K562 (cell line): ENCODE data around the gene CEP57. TPM values are rescaled to one million over a fixed set of nuclear protein-coding genes. Genes with fewer than 3 reads are reported as not detected.
A peak's percentile ranks its signal among the peaks of the same experiment; 100 is the strongest.
"Not testable (repeated sequence)": the region's sequence is repeated elsewhere in the genome, so short reads cannot be mapped to it uniquely, and the experiment has no call there.

Experiments used
- ATAC-seq: fragments of 200-7000 bp; cut with Tn5 transposase; 3 replicates; pipeline ENCODE4 v1.9.1; 2020; ENCODE audit warnings: moderate library complexity
- BruUV-seq: library from RNA; stranded (reverse); fragments of 400-500 nt; replicated peaks from 2 replicates; lab custom pipeline; 2021; lab: Mats Ljungman, UMichigan
- CTCF ChIA-PET: fragments of 300-600 bp; formaldehyde crosslinking; extraction: SDS; loops from one replicate; lab custom pipeline; 2021; ENCODE audit warnings: low intra/inter-chr PET ratio; lab: Yijun Ruan, JAX
- POLR2A ChIA-PET: fragments of 300-600, 350-650 bp; sonication (Branson Sonifier 250); formaldehyde crosslinking; extraction: SDS; loops from one replicate; lab custom pipeline; 2021; ENCODE audit warnings: antibody characterized with exemption, inconsistent platforms; lab: Yijun Ruan, JAX
- DNase-seq, 4 experiments: peaks; one replicate each; pipeline versions ENCODE4 v3.0.0 to v3.0.0-alpha.2; 2011 to 2018; ENCODE audit warnings: low spot score in 3 of 4, mixed read lengths in 3 of 4; ENCODE audit errors: extremely low read depth in 1 of 4
- FAIRE-seq: peaks from 2 replicates; lab custom pipeline; 2011; peaks lifted over from hg19 to GRCh38; lab: Jason Lieb, UNC
- H2AFZ ChIP-seq: 2 replicates; pipeline ENCODE4 v1.6.0; 2011; ENCODE audit warnings: low read depth, low read length, control low read depth, inconsistent platforms
- H3K27ac ChIP-seq: fragments of 200-600 bp; 3 replicates; pipeline ENCODE4 v1.8.0; 2011; ENCODE audit warnings: low read depth, mild to moderate bottlenecking, control low read depth, inconsistent platforms, low read length, moderate library complexity, mixed read lengths; ENCODE audit errors: extremely low read depth
- H3K27me3 ChIP-seq, 2 experiments: fragments of 300-600 bp in 1 of 2; 2 replicates in 1 of 2; 3 replicates in 1 of 2; pipeline versions ENCODE4 v1.6.0 to v1.8.0; 2011; ENCODE audit warnings: inconsistent platforms in 2 of 2, low read length in 2 of 2, mild to moderate bottlenecking in 1 of 2, mixed read lengths in 1 of 2, moderate library complexity in 1 of 2; ENCODE audit not compliant: control insufficient read depth in 2 of 2, insufficient read depth in 2 of 2
- H3K36me3 ChIP-seq: fragments of 300-600 bp; 3 replicates; pipeline ENCODE4 v1.8.0; 2011; ENCODE audit warnings: mild to moderate bottlenecking, low read length, inconsistent platforms; ENCODE audit not compliant: control insufficient read depth, insufficient read depth
- H3K4me1 ChIP-seq, 2 experiments: fragments of 200-600 bp in 1 of 2; replicated peaks in 1 of 2; 2 replicates in 1 of 2; 3 replicates in 1 of 2; pipeline versions ENCODE4 v1.5.1 to v1.8.0; 2011; ENCODE audit warnings: inconsistent platforms in 2 of 2, low read length in 2 of 2, mild to moderate bottlenecking in 1 of 2, mixed read lengths in 1 of 2, moderate library complexity in 1 of 2; ENCODE audit not compliant: control insufficient read depth in 2 of 2, insufficient read depth in 2 of 2
- H3K4me2 ChIP-seq: 2 replicates; pipeline ENCODE4 v1.6.1; 2011; ENCODE audit warnings: low read length, control low read depth, inconsistent platforms, mixed read lengths; ENCODE audit not compliant: insufficient read depth
- H3K4me3 ChIP-seq: fragments of 200-600 bp; sonication (generic), shearing (Covaris generic); 2 replicates; pipeline ENCODE4 v1.5.1; 2016; ENCODE audit warnings: control low read depth, inconsistent platforms
- H3K79me2 ChIP-seq: fragments of 200-600 bp; 3 replicates; pipeline ENCODE4 v1.8.0; 2011; ENCODE audit warnings: low read length, inconsistent platforms; ENCODE audit not compliant: control insufficient read depth, insufficient read depth
- H3K9ac ChIP-seq, 2 experiments: 2 replicates each; pipeline versions ENCODE4 v1.6.0 to v1.6.1; 2011; ENCODE audit warnings: low read depth in 2 of 2, low read length in 2 of 2, control low read depth in 1 of 2, inconsistent platforms in 1 of 2, mild to moderate bottlenecking in 1 of 2, mixed read lengths in 1 of 2; ENCODE audit not compliant: insufficient read depth in 1 of 2
- H3K9me1 ChIP-seq: one replicate; pipeline ENCODE4 v1.6.0; 2011; ENCODE audit warnings: inconsistent platforms, mild to moderate bottlenecking, low read length, moderate library complexity; ENCODE audit not compliant: control insufficient read depth, insufficient read depth
- H3K9me3 ChIP-seq: replicated peaks from 2 replicates; pipeline ENCODE4 v1.5.1; 2011; ENCODE audit warnings: low read depth, low read length, inconsistent platforms; ENCODE audit not compliant: control insufficient read depth, insufficient read depth
- H4K20me1 ChIP-seq: replicated peaks from 2 replicates; pipeline ENCODE4 v1.6.1; 2011; ENCODE audit warnings: low read length, inconsistent platforms, mixed read lengths; ENCODE audit not compliant: control insufficient read depth, insufficient read depth
- ARNT ChIP-seq, 2 experiments: fragments of 450-650 bp; IDR thresholded peaks; 2 replicates each; pipeline ENCODE4 v1.6.1; 2016; ENCODE audit warnings: mild to moderate bottlenecking in 1 of 2
- ATF2 ChIP-seq: sonication (generic); formaldehyde crosslinking; IDR thresholded peaks from 2 replicates; pipeline ENCODE4 v1.8.1; 2022; ENCODE audit warnings: missing genetic modification reagents
- CBX2 ChIP-seq: fragments of 200-600 bp; sonication (generic); IDR thresholded peaks from one replicate; pipeline ENCODE4 v1.6.1; 2012; ENCODE audit warnings: mild to moderate bottlenecking, low read length, inconsistent platforms; ENCODE audit not compliant: insufficient read depth, poor library complexity, severe bottlenecking
- FOXA1 ChIP-seq: fragments of 450-650 bp; IDR thresholded peaks from 2 replicates; pipeline ENCODE4 v1.6.1; 2016; ENCODE audit warnings: mild to moderate bottlenecking, borderline replicate concordance
- ID3 ChIP-seq, 2 experiments: fragments of 250-450 bp in 1 of 2; fragments of 450-650 bp in 1 of 2; sonication (Bioruptor Pico) in 1 of 2; IDR thresholded peaks; 2 replicates each; pipeline versions ENCODE4 v1.6.1 to v1.8.0; 2016 to 2021; ENCODE audit warnings: mild to moderate bottlenecking in 2 of 2, moderate library complexity in 2 of 2, missing compliant biosample characterization in 1 of 2, missing genetic modification characterization in 1 of 2
- KDM5B ChIP-seq: fragments of 200-600 bp; sonication (generic); IDR thresholded peaks from 2 replicates; pipeline ENCODE4 v1.6.1; 2012; ENCODE audit warnings: low read depth, mild to moderate bottlenecking, moderate library complexity, low read length, control low read depth, inconsistent platforms; ENCODE audit not compliant: insufficient replicate concordance
- MCM2 ChIP-seq: fragments of 450-650 bp; IDR thresholded peaks from 2 replicates; pipeline ENCODE4 v1.6.1; 2017; ENCODE audit warnings: low read depth, mild to moderate bottlenecking
- NELFE ChIP-seq: IDR thresholded peaks from 2 replicates; pipeline ENCODE4 v1.6.1; 2011; ENCODE audit warnings: mild to moderate bottlenecking; ENCODE audit not compliant: insufficient read depth, insufficient read length
- NR2C2 ChIP-seq, 2 experiments: fragments of 200-800 bp in 1 of 2; sonication (Bioruptor generic) in 1 of 2; sonication (generic) in 1 of 2; formaldehyde crosslinking in 1 of 2; IDR thresholded peaks; 2 replicates each; pipeline versions ENCODE4 v1.6.1 to v1.8.0; 2016 to 2022; ENCODE audit warnings: mild to moderate bottlenecking in 1 of 2, missing compliant biosample characterization in 1 of 2, missing genetic modification characterization in 1 of 2, missing genetic modification reagents in 1 of 2
- POLR3G ChIP-seq: IDR thresholded peaks from 2 replicates; pipeline ENCODE4 v1.6.1; 2011; ENCODE audit not compliant: insufficient read length, insufficient replicate concordance; ENCODE audit errors: extremely low read depth
- PRMT5 ChIP-seq: sonication (generic); formaldehyde crosslinking; IDR thresholded peaks from 2 replicates; pipeline ENCODE4 v1.5.0; 2020; ENCODE audit warnings: missing genetic modification reagents
- SNAPC5 ChIP-seq: fragments of 250-450 bp; sonication (Bioruptor Pico); IDR thresholded peaks from 2 replicates; pipeline ENCODE4 v1.8.0; 2021; ENCODE audit warnings: moderate library complexity, mild to moderate bottlenecking, inconsistent platforms
- ZNF146 ChIP-seq: IDR thresholded peaks from one replicate; pipeline ENCODE4 v1.6.1; 2018; ENCODE audit warnings: missing compliant biosample characterization; ENCODE audit not compliant: unreplicated experiment
- ZNF212 ChIP-seq: fragments of 450-650 bp; formaldehyde crosslinking; IDR thresholded peaks from 2 replicates; pipeline ENCODE4 v1.4.0; 2020; ENCODE audit warnings: mild to moderate bottlenecking
- WGBS: fragments of 100-300 bp; shearing (Covaris generic); methylation state at CpG from one replicate; pipeline ENCODE4 v1.1.6; 2016; ENCODE audit warnings: low coverage, mixed read lengths; ENCODE audit not compliant: insufficient coverage; ENCODE audit errors: missing lambda C conversion rate; 5-methylcytosine and 5-hydroxymethylcytosine counted together
- in situ Hi-C: fragments of 300-500 bp; cut with MboI; formaldehyde crosslinking; loops from 4 replicates; pipeline ENCODE4 v1.15.0; 2018; ENCODE audit warnings: inconsistent platforms, mixed read lengths
- intact Hi-C: fragments of 100-400 bp; cut with micrococcal nuclease; formaldehyde crosslinking; loops from 2 replicates; pipeline ENCODE4 v1.14.2; 2022
- polyA plus RNA-seq, 8 experiments: library from polyadenylated mRNA; depleted of rRNA in 4 of 8; stranded (reverse) in 5 of 8; unstranded in 3 of 8; fragments of >200 nt; fragmentation: Nextera tagmentation in 2 of 8; fragmentation: Illumina TruSeq in 1 of 8; extraction: Ambion mirVana in 2 of 8; extraction: Trizol in 1 of 8; gene quantifications; 2 replicates each; pipeline versions ENCODE4 v1.2.1 to v1.2.3, GENCODE V29; 2011 to 2014; ENCODE audit warnings: inconsistent platforms in 1 of 8, missing spikeins in 1 of 8
- total RNA-seq, 7 experiments: library from RNA; depleted of rRNA in 6 of 7; stranded (reverse); fragments of >200 nt in 6 of 7; fragmentation: Illumina TruSeq in 2 of 7; extraction: Trizol in 2 of 7; gene quantifications; 2 replicates each; pipeline versions ENCODE4 v1.2.1 to v1.2.3, GENCODE V29; 2011 to 2021; ENCODE audit warnings: low replicate concordance in 1 of 7

Gene CEP57
- total and polyA plus RNA-seq, 9 of the 15 experiments (the other 6 are each of a cell fraction or from before 2014, with no cell fraction given), result 25.1 to 88.1 (median 65.2) TPM

GRCh38 chr11:95870877-95871276 lies 80.6 kb downstream of the CEP57 start:
- H3K9me3 ChIP-seq, H4K20me1 ChIP-seq, H3K4me2 ChIP-seq, CTCF ChIA-PET, intact Hi-C loops, H3K27me3 ChIP-seq, POLR2A ChIA-PET, BruUV-seq, H3K9me1 ChIP-seq, FAIRE-seq, H3K79me2 ChIP-seq, H2AFZ ChIP-seq, H3K4me3 ChIP-seq, H3K27ac ChIP-seq, ATAC-seq, H3K9ac ChIP-seq, H3K4me1 ChIP-seq, in situ Hi-C loops, DNase-seq, H3K36me3 ChIP-seq: not testable (repeated sequence)
- peak; percentile 70 for TF ChIP-seq ZNF146 (CRISPR knock-in tag)
- 80% methylated on average over 3 of the region's 3 CpGs for WGBS

GRCh38 chr11:95877291-95877690 lies 87.0 kb downstream of the CEP57 start:
- H3K4me3 ChIP-seq, result no peak overlapping the region
- no peak overlapping the region for H3K27ac ChIP-seq
- no peak for DNase-seq
- H4K20me1 ChIP-seq, result no peaks in the 10 kb centered on the region
- no peak for FAIRE-seq
- no peaks in the 10 kb centered on the region for H3K79me2 ChIP-seq
- H3K36me3 ChIP-seq, result 0 out of 3 replicates have a peak, but pooled peaks cover 5% of the 10 kb centered on the region
- H3K4me1 ChIP-seq, result no peaks in the 10 kb centered on the region
- WGBS, result 73% methylated on average over 2 of the region's 2 CpGs
- no peak for ATAC-seq
- intact Hi-C loops (no loop called here), in situ Hi-C loops (no loop called here)
- H3K9ac ChIP-seq, result no peak overlapping the region
- no peak overlapping the region for H3K4me2 ChIP-seq
- no peaks in the 10 kb centered on the region for H3K9me1 ChIP-seq
- no peak overlapping the region for H2AFZ ChIP-seq
- H3K27me3 ChIP-seq, result no peaks in the 10 kb centered on the region
- POLR2A ChIA-PET, result no interaction called here
- CTCF ChIA-PET, result no interaction called here
- BruUV-seq, result no TSS peak
- no peaks in the 10 kb centered on the region; the same call in 1 of the 2 replicates for H3K9me3 ChIP-seq
- TF ChIP-seq ATF2 (CRISPR knock-in tag), result no peak
- no peak for TF ChIP-seq SNAPC5 (CRISPR knock-in tag)
- no peak for TF ChIP-seq CBX2
- no peak for TF ChIP-seq ARNT (IDR thresholded peaks at IDR 0.05)
- no peak for TF ChIP-seq POLR3G
- TF ChIP-seq NELFE, result no peak
- no peak for TF ChIP-seq PRMT5 (CRISPR knock-in tag)
- TF ChIP-seq MCM2, result no peak
- TF ChIP-seq NR2C2 (CRISPR knock-in tag; IDR thresholded peaks at IDR 0.05), result no peak
- TF ChIP-seq NR2C2 (tag; IDR thresholded peaks at IDR 0.05), result no peak
- no peak for TF ChIP-seq FOXA1
- no peak for TF ChIP-seq ID3 (CRISPR knock-in tag; IDR thresholded peaks at IDR 0.05)
- TF ChIP-seq ID3 (tag; IDR thresholded peaks at IDR 0.05), result no peak
- no peak for TF ChIP-seq ZNF212
- TF ChIP-seq KDM5B, result no peak
